ENCODE results near the gene KRT2. TPM values are rescaled to one million over a fixed set of nuclear protein-coding genes. Genes with fewer than 3 reads are reported as not detected.

The KRT2 gene
- total RNA-seq, 1 experiment from 2014 or later = not detected

DNA sequence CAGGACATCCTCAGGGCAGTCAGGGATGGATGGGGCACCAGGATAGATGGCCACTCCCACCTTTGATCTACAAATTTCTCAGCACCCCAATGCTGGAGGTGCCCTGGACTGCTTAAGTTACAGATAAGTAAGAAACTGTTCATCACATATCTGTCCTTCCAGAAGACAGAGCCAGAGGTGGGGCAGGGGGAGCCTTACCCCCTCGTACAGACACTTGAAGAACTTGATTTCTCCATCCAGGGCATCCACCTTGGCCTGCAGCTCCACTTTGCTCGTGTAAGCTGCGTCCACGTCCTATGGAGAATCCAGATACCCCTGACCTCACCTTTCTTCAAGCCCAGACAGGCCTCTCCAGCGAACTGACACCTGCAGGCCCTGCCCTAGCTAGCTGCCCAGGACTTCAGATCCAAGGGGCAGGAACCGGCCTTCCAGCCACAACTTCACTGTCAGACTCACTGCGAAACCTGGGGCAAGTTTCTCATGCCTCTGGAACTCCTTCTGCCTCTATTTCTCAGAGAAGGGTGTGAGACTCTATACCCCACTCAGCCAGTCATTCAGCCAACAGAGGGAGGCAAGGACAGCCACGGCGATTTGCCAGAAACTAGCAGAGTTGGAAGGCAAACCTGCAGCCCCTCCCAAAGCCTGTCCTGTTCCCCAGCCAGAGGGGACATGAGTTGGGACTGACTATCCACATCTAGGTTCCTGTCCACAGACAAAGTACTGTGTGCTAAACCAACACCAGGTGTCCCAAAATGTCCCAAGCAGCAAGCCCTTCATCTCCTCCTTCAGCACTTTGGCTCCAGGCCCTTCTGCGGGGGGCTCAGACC, 37.4 kb downstream of the KRT2 start:
- no peaks in the 10 kb centered on the region for H3K9me3 ChIP-seq (replicated peaks)
- no peaks in the 10 kb centered on the region for H3K36me3 ChIP-seq
- no peak for DNase-seq
- no peaks in the 10 kb centered on the region for H3K4me1 ChIP-seq
- H3K4me3 ChIP-seq = no peak overlapping the region
- H3K27me3 ChIP-seq = peaks cover 12% of the 10 kb centered on the region; the same call in 1 of the 2 replicates
- no peak overlapping the region for H3K27ac ChIP-seq

DNA sequence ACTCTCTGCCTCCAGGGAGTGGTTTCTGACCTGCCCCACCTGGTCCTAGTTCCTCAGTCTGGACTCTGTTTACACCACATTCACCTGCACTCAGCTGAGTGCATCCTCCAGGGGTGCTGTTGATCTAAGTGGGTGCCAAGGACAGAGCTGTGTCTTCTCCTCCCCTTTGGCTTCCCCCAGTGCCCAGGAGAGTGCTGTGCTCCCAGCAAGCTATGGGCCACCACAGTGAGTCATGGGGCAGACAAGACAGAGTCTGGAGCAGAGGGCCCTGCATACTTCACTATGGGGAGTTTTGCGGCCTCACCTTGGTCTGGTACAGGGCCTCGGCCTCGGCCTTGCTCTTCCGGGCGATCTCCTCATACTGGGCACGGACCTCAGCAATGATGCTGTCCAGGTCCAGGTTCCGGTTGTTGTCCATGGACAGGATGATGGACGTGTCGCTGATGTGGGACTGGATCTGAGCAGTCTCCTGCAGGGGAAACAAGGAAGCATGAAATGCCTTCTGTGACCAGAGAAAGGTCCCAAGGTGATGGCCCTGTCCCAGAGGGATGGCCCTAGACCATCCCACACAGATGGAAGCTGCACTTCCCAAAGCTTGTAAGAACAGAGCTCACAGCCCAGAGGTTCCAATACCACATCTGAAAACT, 38.5 kb downstream of the KRT2 start:
- Histone ChIP-seq H3K27ac (no peak overlapping the region), H3K27me3 (peaks cover 9% of the 10 kb centered on the region; the same call in 1 of the 2 replicates)
- DNase-seq = no peak

DNA sequence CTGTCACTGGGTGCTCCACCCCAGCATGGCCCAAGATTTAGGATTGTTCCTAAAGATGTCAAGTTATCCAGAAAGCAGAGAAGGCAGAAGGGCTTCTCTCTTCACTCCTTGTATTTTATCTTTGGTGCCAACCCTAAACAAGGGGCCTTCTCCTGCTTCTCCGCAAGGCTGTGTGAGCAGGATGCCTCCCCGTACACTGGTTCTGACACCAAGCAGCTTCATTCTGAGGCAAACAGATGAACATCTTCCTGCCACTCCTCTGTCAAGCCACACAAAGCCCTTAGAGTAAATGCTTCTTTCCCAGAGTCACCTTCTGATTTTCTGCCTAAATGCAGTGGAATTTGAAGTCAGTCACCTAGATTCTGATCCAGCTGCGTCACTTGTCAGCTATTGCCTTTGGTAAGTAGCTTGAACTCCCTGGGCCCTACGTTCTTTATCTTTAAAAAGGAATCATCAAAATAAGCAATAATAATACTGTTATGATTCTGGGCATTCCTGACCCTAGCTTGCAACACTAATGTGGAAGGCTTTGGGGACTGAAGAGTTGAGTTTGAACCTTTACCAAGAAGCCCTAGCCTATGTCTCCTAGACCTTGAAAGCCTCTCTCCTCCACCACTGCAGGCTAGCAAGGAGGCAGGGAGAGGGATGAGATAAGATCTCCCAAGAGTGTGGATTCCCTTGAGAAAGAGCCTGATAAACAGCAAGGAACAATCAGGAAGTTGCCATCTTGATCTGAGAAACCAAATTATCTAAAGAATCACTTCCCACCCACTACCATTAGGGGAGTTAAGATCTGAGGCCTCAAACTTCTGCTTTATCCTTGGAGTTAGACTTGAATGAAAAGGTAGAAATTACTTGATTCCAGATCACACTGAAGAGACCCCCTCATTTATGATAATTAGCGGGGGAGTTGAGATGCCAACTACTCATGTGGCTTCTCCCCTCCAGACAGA, 39.3 kb downstream of the KRT2 start:
- H3K27me3 ChIP-seq = peaks cover 4% of the 10 kb centered on the region; the same call in 1 of the 2 replicates
- no peaks in the 10 kb centered on the region for H3K9me3 ChIP-seq (replicated peaks)
- H3K4me3 ChIP-seq = no peak overlapping the region
- no peak overlapping the region for H3K27ac ChIP-seq
- no peaks in the 10 kb centered on the region for H3K4me1 ChIP-seq
- H3K36me3 ChIP-seq = no peaks in the 10 kb centered on the region
- DNase-seq = no peak

More for the DNA sequence above, 38.5 kb downstream of the KRT2 start:
- Histone ChIP-seq H3K9me3 (replicated peaks) (no peaks in the 10 kb centered on the region), H3K4me3 (no peak overlapping the region), H3K4me1 (no peaks in the 10 kb centered on the region), H3K36me3 (no peaks in the 10 kb centered on the region)

DNA sequence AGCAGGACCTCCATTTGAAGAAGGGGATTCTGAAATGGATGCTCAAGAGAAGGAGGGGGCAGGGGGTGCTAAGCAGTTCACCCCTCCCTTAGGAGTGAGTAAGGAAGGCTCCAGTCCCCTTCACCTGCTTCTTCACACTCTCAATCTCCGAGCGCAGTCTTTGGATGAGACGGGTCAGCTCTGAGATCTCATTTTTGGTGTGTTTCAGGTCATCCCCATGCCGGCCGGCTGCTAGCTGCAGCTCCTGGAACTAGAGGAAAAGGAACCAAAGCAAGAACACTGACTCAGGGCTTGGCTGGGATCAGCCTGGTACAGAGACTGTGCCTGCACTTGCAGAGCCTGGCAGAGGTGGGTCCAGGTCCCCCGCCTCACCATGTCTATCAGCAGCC, 40.9 kb downstream of the KRT2 start:
- no peak overlapping the region for H3K27ac ChIP-seq
- no peak for DNase-seq
- no peaks in the 10 kb centered on the region for H3K36me3 ChIP-seq
- H3K27me3 ChIP-seq = no peaks in the 10 kb centered on the region; the same call in 1 of the 2 replicates
- no peaks in the 10 kb centered on the region for H3K9me3 ChIP-seq (replicated peaks)
- no peaks in the 10 kb centered on the region for H3K4me1 ChIP-seq
- H3K4me3 ChIP-seq = no peak overlapping the region

DNA sequence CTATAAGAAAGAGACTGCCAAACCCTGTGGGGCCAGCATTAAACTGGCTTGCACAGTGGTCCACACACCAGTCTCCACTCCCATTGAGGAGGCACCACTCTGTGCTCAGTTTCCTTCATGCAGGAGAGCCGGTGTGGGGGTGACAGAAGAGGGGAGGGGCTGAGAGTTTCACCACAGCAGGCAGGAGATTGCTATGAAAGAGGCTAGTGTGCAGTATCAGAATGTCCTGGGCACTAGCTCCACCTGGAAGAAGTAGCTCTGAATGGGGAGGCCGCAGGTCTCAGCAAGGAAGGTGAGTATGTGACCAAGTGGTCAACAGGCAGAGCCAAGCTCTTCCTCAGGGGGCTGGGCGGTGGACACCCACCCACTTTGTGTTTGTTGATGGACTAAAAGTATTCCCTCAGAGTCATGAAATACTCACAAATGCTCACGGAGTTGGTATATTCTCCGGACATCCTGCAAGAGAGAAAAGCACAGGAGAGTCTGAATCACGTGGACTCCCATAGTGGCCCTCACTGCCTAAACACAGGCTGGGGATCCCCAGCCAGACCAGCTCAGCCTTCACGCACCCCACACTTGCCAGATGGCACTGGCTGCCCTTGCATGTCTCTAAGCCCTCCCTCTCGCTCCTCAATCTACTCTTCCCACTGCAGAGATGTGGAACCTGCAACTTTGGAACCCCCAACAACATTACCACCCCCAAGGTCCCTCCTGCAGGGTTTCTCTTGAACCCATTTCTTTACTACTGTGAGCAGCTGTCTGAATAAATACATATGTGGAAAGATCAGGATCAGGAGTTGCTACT, 43.0 kb downstream of the KRT2 start:
- Histone ChIP-seq H3K4me1 (no peaks in the 10 kb centered on the region), H3K9me3 (replicated peaks) (no peaks in the 10 kb centered on the region), H3K4me3 (no peak overlapping the region), H3K36me3 (no peaks in the 10 kb centered on the region), H3K27ac (no peak overlapping the region), H3K27me3 (no peaks in the 10 kb centered on the region; the same call in 1 of the 2 replicates)
- no peak for DNase-seq

DNA sequence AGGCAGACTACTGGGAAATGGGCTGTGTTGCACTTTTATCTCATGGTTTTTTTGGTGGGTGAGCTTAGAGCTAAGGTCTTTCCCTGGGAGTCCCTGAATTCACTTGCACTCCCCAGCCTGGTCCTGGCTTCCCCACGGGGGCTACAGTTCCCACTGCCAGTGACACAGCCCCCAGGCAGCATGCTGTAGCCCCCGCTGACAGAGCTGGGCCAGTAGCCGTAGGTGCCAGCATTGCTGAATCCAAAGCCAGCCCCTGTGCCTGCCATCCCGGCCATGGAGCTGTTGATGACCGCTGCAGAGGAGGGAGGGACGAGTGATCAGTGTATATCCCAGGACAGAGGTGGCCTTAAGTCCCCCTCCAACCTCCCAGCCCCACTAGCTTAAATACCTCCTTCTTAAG, 43.9 kb downstream of the KRT2 start:
- Histone ChIP-seq H3K27ac (no peak overlapping the region), H3K27me3 (0 out of 2 replicates have a peak, but pooled peaks cover 4% of the 10 kb centered on the region)

DNA sequence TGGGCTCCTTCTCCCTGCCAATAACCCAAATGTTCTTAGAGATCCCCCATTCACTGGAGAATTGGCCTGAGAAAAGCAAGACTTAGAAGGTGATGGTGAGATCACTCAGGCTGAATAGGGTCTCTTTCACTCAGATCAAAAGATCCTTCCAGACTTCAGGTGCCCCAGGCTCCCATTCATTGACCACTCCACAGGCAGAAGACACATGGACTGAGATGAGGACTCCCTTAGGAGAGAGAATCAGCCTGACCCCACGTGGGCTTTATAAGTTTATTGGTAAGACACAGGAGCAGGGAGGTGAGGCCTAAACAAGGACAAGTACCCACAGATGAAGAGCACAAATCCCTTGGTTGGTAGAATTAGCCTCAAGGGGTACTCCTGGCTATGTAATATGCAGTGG, 44.7 kb downstream of the KRT2 start:
- Histone ChIP-seq H3K4me3 (no peak overlapping the region), H3K27ac (no peak overlapping the region), H3K27me3 (0 out of 2 replicates have a peak, but pooled peaks cover 4% of the 10 kb centered on the region), H3K36me3 (no peaks in the 10 kb centered on the region), H3K9me3 (replicated peaks) (no peaks in the 10 kb centered on the region), H3K4me1 (no peaks in the 10 kb centered on the region)
- DNase-seq = no peak

More for the DNA sequence above, 43.9 kb downstream of the KRT2 start:
- Histone ChIP-seq H3K4me1 (no peaks in the 10 kb centered on the region), H3K36me3 (no peaks in the 10 kb centered on the region), H3K9me3 (replicated peaks) (no peaks in the 10 kb centered on the region), H3K4me3 (no peak overlapping the region)
- DNase-seq = no peak

DNA sequence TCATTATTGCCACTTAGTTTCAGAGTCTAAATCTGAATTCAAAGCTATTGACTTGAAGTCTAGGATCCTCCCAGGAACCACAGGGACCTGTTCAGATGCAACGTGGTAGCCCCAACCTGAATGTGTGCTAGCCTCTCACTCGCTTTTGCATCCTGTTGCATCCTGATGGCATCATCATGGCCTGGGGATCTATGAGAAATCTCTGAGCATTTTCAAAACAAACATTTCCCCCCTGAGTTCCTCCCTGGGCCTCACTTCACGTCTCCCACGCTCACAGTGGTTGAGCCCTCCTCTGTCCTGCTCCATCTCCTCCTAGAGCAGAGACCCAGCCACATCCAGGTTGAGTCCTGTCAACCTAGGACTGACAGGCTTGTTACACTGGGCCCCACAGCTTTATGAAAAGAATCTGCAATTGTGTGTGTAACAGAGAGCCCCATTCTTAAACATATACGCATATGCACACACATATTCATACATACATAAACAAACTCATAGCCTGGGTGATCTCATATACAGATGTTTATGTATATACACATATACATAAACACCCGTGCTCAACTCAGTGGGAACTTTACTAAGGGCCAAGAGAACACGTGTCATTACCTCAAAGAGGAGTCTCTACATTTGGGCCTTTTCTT, 45.3 kb downstream of the KRT2 start:
- Histone ChIP-seq H3K4me1 (no peaks in the 10 kb centered on the region), H3K36me3 (no peaks in the 10 kb centered on the region), H3K27ac (no peak overlapping the region), H3K27me3 (0 out of 2 replicates have a peak, but pooled peaks cover 4% of the 10 kb centered on the region), H3K4me3 (no peak overlapping the region), H3K9me3 (replicated peaks) (no peaks in the 10 kb centered on the region)
- DNase-seq = no peak

DNA sequence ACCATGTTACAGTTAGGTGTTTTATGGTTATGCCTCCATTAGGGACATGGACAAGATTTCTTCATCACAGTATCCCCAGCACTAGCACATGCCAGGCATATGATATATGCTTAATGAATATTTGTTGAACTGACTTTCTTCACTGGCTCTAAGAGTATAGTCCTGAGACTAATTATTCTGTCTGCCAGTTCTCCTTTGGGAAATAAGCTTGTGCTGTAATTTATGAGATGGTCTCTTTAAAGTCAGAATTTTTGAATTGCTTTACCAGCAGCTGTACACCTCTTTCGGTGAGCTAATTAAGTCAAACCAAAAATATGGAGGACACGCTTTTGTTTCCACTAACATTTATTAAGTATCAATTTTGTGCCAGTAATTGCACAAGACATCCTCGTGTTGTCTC, 45.9 kb downstream of the KRT2 start:
- no peaks in the 10 kb centered on the region for H3K36me3 ChIP-seq
- no peaks in the 10 kb centered on the region for H3K9me3 ChIP-seq (replicated peaks)
- 0 out of 2 replicates have a peak, but pooled peaks cover 4% of the 10 kb centered on the region for H3K27me3 ChIP-seq
- no peak for DNase-seq
- H3K4me3 ChIP-seq = no peak overlapping the region
- no peaks in the 10 kb centered on the region for H3K4me1 ChIP-seq
- no peak overlapping the region for H3K27ac ChIP-seq

DNA sequence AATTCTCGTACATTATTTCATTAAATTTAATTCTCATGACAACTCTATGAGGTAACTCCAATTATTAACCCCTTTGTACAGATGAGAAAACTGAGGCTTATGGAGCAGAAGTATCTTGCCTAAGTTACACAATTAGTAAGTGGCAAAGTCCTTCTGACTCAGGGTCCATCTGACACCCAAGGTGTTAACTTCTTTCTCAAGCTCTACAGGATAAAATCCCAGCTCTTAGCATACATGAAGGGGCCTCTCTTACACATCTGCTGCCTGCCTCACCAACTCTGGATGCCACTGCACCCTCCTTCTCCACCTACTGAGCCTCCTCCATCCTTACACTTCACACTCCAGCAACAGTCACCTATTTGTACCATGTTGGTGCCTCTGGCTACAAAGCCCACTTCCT, 46.5 kb downstream of the KRT2 start:
- no peak for DNase-seq
- H3K27me3 ChIP-seq = 0 out of 2 replicates have a peak, but pooled peaks cover 4% of the 10 kb centered on the region
- H3K4me3 ChIP-seq = no peak overlapping the region
- no peaks in the 10 kb centered on the region for H3K36me3 ChIP-seq
- no peak overlapping the region for H3K27ac ChIP-seq
- no peaks in the 10 kb centered on the region for H3K9me3 ChIP-seq (replicated peaks)
- no peaks in the 10 kb centered on the region for H3K4me1 ChIP-seq

DNA sequence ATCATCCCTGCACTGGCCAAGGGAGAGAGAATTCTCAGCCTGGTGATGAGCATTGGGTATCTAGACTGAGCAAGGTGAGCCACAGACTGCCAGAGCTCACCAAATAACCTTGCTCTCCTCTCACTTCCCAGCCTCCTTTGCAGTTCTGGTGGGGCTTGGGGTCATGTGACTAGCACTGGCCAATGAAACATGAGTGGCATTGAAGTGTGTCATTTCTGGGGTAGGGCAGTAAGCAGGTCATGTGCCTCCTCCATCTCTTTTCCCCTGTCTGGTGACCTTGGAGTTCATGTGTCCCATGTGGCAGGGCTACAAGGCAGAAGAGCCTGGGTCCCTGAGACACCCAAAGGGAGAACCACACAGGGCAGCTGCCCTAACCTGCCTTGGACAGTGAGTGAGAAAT, 47.2 kb downstream of the KRT2 start:
- Histone ChIP-seq H3K9me3 (replicated peaks) (no peaks in the 10 kb centered on the region), H3K4me3 (no peak overlapping the region), H3K27ac (no peak overlapping the region), H3K36me3 (no peaks in the 10 kb centered on the region), H3K4me1 (no peaks in the 10 kb centered on the region), H3K27me3 (0 out of 2 replicates have a peak, but pooled peaks cover 4% of the 10 kb centered on the region)
- DNase-seq = no peak

DNA sequence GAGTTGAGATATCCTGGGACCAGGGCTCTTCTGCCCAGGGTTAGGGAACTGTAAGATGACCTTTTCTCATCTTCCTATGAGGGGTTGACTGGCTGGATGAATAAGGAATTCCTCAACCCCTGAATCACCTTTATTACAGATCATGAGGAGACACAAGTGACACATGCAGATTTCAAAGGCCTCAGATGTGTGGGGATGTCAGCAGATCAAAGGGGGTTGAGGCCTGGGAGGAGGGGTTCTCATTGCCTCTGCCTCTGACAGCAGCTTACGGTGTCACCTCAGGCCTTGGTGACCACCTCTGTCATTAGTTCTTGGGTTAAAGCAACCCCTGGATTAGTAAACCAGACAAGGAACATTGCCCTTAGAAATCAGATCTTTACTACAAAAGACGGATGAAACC, 48.7 kb downstream of the KRT2 start:
- Histone ChIP-seq H3K36me3 (no peaks in the 10 kb centered on the region), H3K4me3 (no peak overlapping the region), H3K9me3 (replicated peaks) (no peaks in the 10 kb centered on the region), H3K27me3 (0 out of 2 replicates have a peak, but pooled peaks cover 4% of the 10 kb centered on the region), H3K4me1 (no peaks in the 10 kb centered on the region), H3K27ac (no peak overlapping the region)
- no peak for DNase-seq

DNA sequence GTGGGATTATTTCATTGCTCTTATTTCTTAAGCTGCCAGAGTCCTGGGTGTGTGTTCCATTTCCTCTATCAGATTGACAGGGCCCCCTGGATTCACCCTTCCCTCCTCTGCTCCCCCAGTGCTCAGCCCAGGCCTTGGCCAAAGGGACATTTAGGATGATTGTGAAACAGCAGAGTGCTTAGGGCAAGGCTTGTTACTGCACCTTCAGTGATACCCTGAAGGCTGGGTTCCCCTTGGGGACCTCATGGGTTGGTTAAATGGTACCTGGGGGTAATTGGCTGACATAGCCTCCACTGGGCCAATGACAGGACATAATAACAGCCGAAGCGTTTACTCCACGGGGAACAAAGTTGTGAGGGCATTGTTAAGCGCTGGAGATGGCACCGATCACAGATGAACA, 49.5 kb downstream of the KRT2 start:
- H3K4me3 ChIP-seq = no peak overlapping the region
- no peaks in the 10 kb centered on the region for H3K9me3 ChIP-seq (replicated peaks)
- no peaks in the 10 kb centered on the region for H3K36me3 ChIP-seq
- H3K27ac ChIP-seq = no peak overlapping the region
- H3K27me3 ChIP-seq = 0 out of 2 replicates have a peak, but pooled peaks cover 4% of the 10 kb centered on the region
- DNase-seq = no peak
- H3K4me1 ChIP-seq = no peaks in the 10 kb centered on the region

All from SJCRH30 (cell line).